Esophagus muscularis mucosa (tissue), 4 donors: Measurements from ENCODE around the gene BAZ2A. TPM values are rescaled to one million over a fixed set of nuclear protein-coding genes. Genes with fewer than 3 reads are reported as not detected.

Experiments used
- DNase-seq: peaks from one replicate; pipeline ENCODE4 v3.0.0-alpha.2; 2017; ENCODE audit errors: extremely low spot score
- H3K27ac ChIP-seq, 4 donors: fragments of 200-600 bp; sonication (generic); replicated peaks in 1 of 4; 1 replicate in 3 of 4; 2 replicates in 1 of 4; pipeline ENCODE4 v1.5.1; 2016 to 2019; ENCODE audit warnings: mild to moderate bottlenecking in 1 of 4
- H3K27me3 ChIP-seq, 4 donors: fragments of 200-600 bp; sonication (generic); one replicate each; pipeline versions ENCODE4 v1.5.1 to v1.6.0; 2016 to 2019
- H3K36me3 ChIP-seq, 4 donors: fragments of 200-600 bp; sonication (generic); one replicate each; pipeline ENCODE4 v1.5.1; 2016 to 2019
- H3K4me1 ChIP-seq, 4 donors: fragments of 200-600 bp; sonication (generic); one replicate each; pipeline ENCODE4 v1.5.1; 2016 to 2019
- H3K4me3 ChIP-seq, 4 donors: fragments of 200-600 bp; sonication (generic); 1 replicate in 2 of 4; 2 replicates in 2 of 4; pipeline ENCODE4 v1.5.1; 2016 to 2019; ENCODE audit warnings: mild to moderate bottlenecking in 4 of 4, moderate library complexity in 1 of 4
- H3K9me3 ChIP-seq, 4 donors: fragments of 200-600 bp; sonication (generic); 1 replicate in 3 of 4; 2 replicates in 1 of 4; pipeline ENCODE4 v1.5.1; 2016 to 2019
- CTCF ChIP-seq, 3 experiments: fragments of 200-600 bp in 2 of 3; fragments of 450-650 bp in 1 of 3; sonication (generic) in 2 of 3; IDR thresholded peaks; one replicate each; pipeline ENCODE4 v1.5.1; 2017 to 2019; ENCODE audit warnings: antibody characterized with exemption in 3 of 3, mild to moderate bottlenecking in 2 of 3, moderate library complexity in 1 of 3
- EP300 ChIP-seq: sonication (generic); formaldehyde crosslinking; IDR thresholded peaks from one replicate; pipeline ENCODE4 v1.6.1; 2017; ENCODE audit warnings: antibody characterized with exemption
- POLR2A ChIP-seq: fragments of 450-650 bp; IDR thresholded peaks from one replicate; pipeline ENCODE4 v1.6.1; 2017; ENCODE audit warnings: antibody characterized with exemption, moderate library complexity, mild to moderate bottlenecking, low read depth
- POLR2AphosphoS5 ChIP-seq, 2 donors: sonication (generic); formaldehyde crosslinking; IDR thresholded peaks; one replicate each; pipeline ENCODE4 v1.6.1; 2017; ENCODE audit warnings: antibody characterized with exemption in 2 of 2
- WGBS: methylation state at CpG from one replicate; pipeline ENCODE4 v1.1.5; 2018; 5-methylcytosine and 5-hydroxymethylcytosine counted together
- intact Hi-C: fragments of 100-400 bp; cut with DNase I; formaldehyde crosslinking; loops from one replicate; pipeline ENCODE4 v1.15.1; 2023
- total RNA-seq, 4 donors: library from RNA; depleted of rRNA; stranded (reverse); fragments of >200 nt; gene quantifications; one replicate each; pipeline versions ENCODE4 v1.1.0 to v1.2.1, GENCODE V29; 2016

The BAZ2A gene
- total RNA-seq, 4 donors from 2014 or later, result 45.4 to 65.6 (median 61.5) TPM

GRCh38 chr12:56600753-56601152, 29.4 kb downstream of the BAZ2A start:
- TF ChIP-seq CTCF (IDR thresholded peaks at IDR 0.05) (no peak), EP300 (no peak), POLR2A (no peak), POLR2AphosphoS5 (IDR thresholded peaks at IDR 0.05) (no peak)
- no peak for DNase-seq
- Histone ChIP-seq H3K27me3 (peaks cover 0 to 3% (median 0%) of the 10 kb centered on the region in 4 donors), H3K9me3 (no peaks in the 10 kb centered on the region), H3K36me3 (peaks cover 79 to 100% (median 93%) of the 10 kb centered on the region in 4 donors), H3K4me1 (peaks cover 6 to 9% (median 7%) of the 10 kb centered on the region in 4 donors), H3K4me3 (no peak overlapping the region), H3K27ac (peak overlapping the region in 1 of 4 donors; percentile 23)
- WGBS, result 93% methylated on average over 3 of the region's 6 CpGs
- intact Hi-C loops, result no loop called here

GRCh38 chr12:56599797-56600196, 30.3 kb downstream of the BAZ2A start:
- peaks cover 70 to 100% (median 88%) of the 10 kb centered on the region in 4 donors for H3K36me3 ChIP-seq
- 93% methylated on average over 9 of the region's 10 CpGs for WGBS
- no peak overlapping the region for H3K27ac ChIP-seq
- intact Hi-C loops, result no loop called here
- peaks cover 6 to 9% (median 7%) of the 10 kb centered on the region in 4 donors for H3K4me1 ChIP-seq
- no peak for DNase-seq
- H3K27me3 ChIP-seq, result peaks cover 0 to 3% (median 0%) of the 10 kb centered on the region in 4 donors
- H3K9me3 ChIP-seq, result no peaks in the 10 kb centered on the region
- H3K4me3 ChIP-seq, result no peak overlapping the region
- no peak for TF ChIP-seq CTCF (IDR thresholded peaks at IDR 0.05)
- no peak for TF ChIP-seq EP300
- no peak for TF ChIP-seq POLR2A
- no peak for TF ChIP-seq POLR2AphosphoS5 (IDR thresholded peaks at IDR 0.05)

- no peak overlapping the region for H3K4me3 ChIP-seq
- H3K27ac ChIP-seq, result no peak overlapping the region
- TF ChIP-seq EP300 (no peak), POLR2A (no peak), POLR2AphosphoS5 (IDR thresholded peaks at IDR 0.05) (no peak), CTCF (IDR thresholded peaks at IDR 0.05) (no peak)
- intact Hi-C loops, result no loop called here
- DNase-seq, result no peak
- whole genome bisulfite sequencing, result 91% methylated on average over 15 of the region's 15 CpGs
- no peaks in the 10 kb centered on the region for H3K9me3 ChIP-seq
- peaks cover 62 to 93% (median 80%) of the 10 kb centered on the region in 4 donors for H3K36me3 ChIP-seq
- peaks cover 9 to 15% (median 12%) of the 10 kb centered on the region in 4 donors for H3K4me1 ChIP-seq
- H3K27me3 ChIP-seq, result peaks cover 0 to 3% (median 0%) of the 10 kb centered on the region in 4 donors
Measured at GRCh38 chr12:56599041-56599440, 31.1 kb downstream of the BAZ2A start.

- no peak for TF ChIP-seq POLR2A
- no peak for TF ChIP-seq CTCF (IDR thresholded peaks at IDR 0.05)
- TF ChIP-seq EP300, result no peak
- no peak for TF ChIP-seq POLR2AphosphoS5 (IDR thresholded peaks at IDR 0.05)
- intact Hi-C loops, result no loop called here
- H3K27me3 ChIP-seq, result peaks cover 0 to 3% (median 0%) of the 10 kb centered on the region in 4 donors
- H3K4me1 ChIP-seq, result peaks cover 16 to 30% (median 24%) of the 10 kb centered on the region in 4 donors
- H3K9me3 ChIP-seq, result no peaks in the 10 kb centered on the region
- H3K27ac ChIP-seq, result peak overlapping the region in 3 of 4 donors; percentile 46 to 63 (median 49)
- H3K36me3 ChIP-seq, result peaks cover 42 to 79% (median 63%) of the 10 kb centered on the region in 4 donors
- 90% methylated on average over 1 of the region's 3 CpGs for WGBS
- no peak overlapping the region for H3K4me3 ChIP-seq
- DNase-seq, result no peak
Measured at GRCh38 chr12:56596815-56597214, 33.3 kb downstream of the BAZ2A start.
